Spleen (tissue), 11 donors: ENCODE measurements around the gene RAB35. TPM values are rescaled to one million over a fixed set of nuclear protein-coding genes. Genes with fewer than 3 reads are reported as not detected.
A peak's percentile ranks its signal among the peaks of the same experiment; 100 is the strongest.

Experiments used
- DNase-seq: peaks from one replicate; pipeline ENCODE4 v3.0.0-alpha.2; 2020
- H3K27ac ChIP-seq, 8 donors: fragments of 200-600 bp; sonication (generic) in 7 of 8; 1 replicate in 4 of 8; 2 replicates in 4 of 8; pipeline versions ENCODE4 v1.5.0 to v1.8.0; 2016 to 2021; ENCODE audit warnings: inconsistent platforms in 4 of 8, mild to moderate bottlenecking in 4 of 8, moderate library complexity in 1 of 8
- H3K27me3 ChIP-seq, 7 donors: fragments of 200-600 bp; sonication (generic) in 6 of 7; replicated peaks in 1 of 7; 1 replicate in 4 of 7; 2 replicates in 3 of 7; pipeline versions ENCODE4 v1.5.0 to v1.8.0; 2016 to 2021; ENCODE audit warnings: inconsistent platforms in 3 of 7, mild to moderate bottlenecking in 1 of 7
- H3K36me3 ChIP-seq, 6 donors: fragments of 200-600 bp; sonication (generic) in 5 of 6; 1 replicate in 4 of 6; 2 replicates in 2 of 6; pipeline versions ENCODE4 v1.5.0 to v1.8.0; 2016 to 2021; ENCODE audit warnings: inconsistent platforms in 2 of 6
- H3K4me1 ChIP-seq, 6 donors: fragments of 200-600 bp; sonication (generic) in 5 of 6; 1 replicate in 3 of 6; 2 replicates in 3 of 6; pipeline versions ENCODE4 v1.5.0 to v1.8.0; 2016 to 2021; ENCODE audit warnings: inconsistent platforms in 3 of 6
- H3K4me3 ChIP-seq, 8 donors: fragments of 200-600 bp; sonication (generic) in 7 of 8; 1 replicate in 4 of 8; 2 replicates in 4 of 8; pipeline versions ENCODE4 v1.5.0 to v1.8.0; 2016 to 2021; ENCODE audit warnings: inconsistent platforms in 4 of 8, mild to moderate bottlenecking in 4 of 8, moderate library complexity in 2 of 8
- H3K9me3 ChIP-seq, 8 donors: fragments of 200-600 bp; sonication (generic) in 7 of 8; 1 replicate in 4 of 8; 2 replicates in 4 of 8; pipeline versions ENCODE4 v1.5.0 to v1.8.0; 2016 to 2021; ENCODE audit warnings: inconsistent platforms in 4 of 8
- POLR2A ChIP-seq, 3 donors: fragments of 450-650 bp; IDR thresholded peaks; one replicate each; pipeline ENCODE4 v1.5.1; 2017; ENCODE audit warnings: antibody characterized with exemption in 3 of 3, mild to moderate bottlenecking in 1 of 3
- POLR2AphosphoS5 ChIP-seq, 3 donors: sonication (generic); formaldehyde crosslinking; IDR thresholded peaks; one replicate each; pipeline ENCODE4 v1.5.1; 2017; ENCODE audit warnings: antibody characterized with exemption in 3 of 3
- WGBS, 5 donors: extraction: QIAGEN DNeasy Blood & Tissue Kit in 3 of 5; methylation state at CpG; one replicate each; pipeline versions ENCODE4 v1.1.5 to v1.1.7; 2013 to 2018; 5-methylcytosine and 5-hydroxymethylcytosine counted together
- intact Hi-C: fragments of 100-400 bp; cut with DNase I; formaldehyde crosslinking; loops from one replicate; pipeline ENCODE4 v1.15.0; 2023; ENCODE audit warnings: low total_unique reads
- polyA plus RNA-seq, 3 donors: library from polyadenylated mRNA; stranded (reverse); fragments of 200-250 nt; gene quantifications; one replicate each; pipeline ENCODE4 v1.2.1, GENCODE V29; 2013
- total RNA-seq, 7 donors: library from RNA; depleted of rRNA in 3 of 7; stranded (reverse); fragments of >200 nt in 3 of 7; fragmentation: NEBNext Ultra II Directional in 4 of 7; extraction: Animal tissue kit (Norgen Biotek cat#: 25700) in 4 of 7; gene quantifications; one replicate each; pipeline versions ENCODE4 v1.1.0 to v1.2.1, GENCODE V29; 2016 to 2021
- TF ChIP-seq, protein P1 (sequence below), 11 experiments: fragments of 200-600 bp in 7 of 11; fragments of 450-650 bp in 4 of 11; sonication (generic) in 4 of 11; IDR thresholded peaks in 8 of 11; conservative IDR thresholded peaks in 3 of 11; 1 replicate in 7 of 11; 2 replicates in 4 of 11; pipeline versions ENCODE4 v1.4.0 to v1.8.0; 2016 to 2021; ENCODE audit warnings: antibody characterized with exemption in 11 of 11, inconsistent platforms in 4 of 11, mild to moderate bottlenecking in 1 of 11
- donor health status: healthy with polysubstance abuse.
- donor health status: DM: no; HTN: no; CAD: no; lungs with moderate emphysema.
- donor health status: DM: no; HTN: no; CAD: no.
- donor health status: Bipolar disorder and iron deficiency.
- donor health status: healthy.
- donor health status: DM: no; HTN: no; CAD: no.
- donor health status: DM: yes; HTN: yes; CAD: no.

RAB35 gene
- total and polyA plus RNA-seq, 10 donors: 14.8 to 69.8 (median 40.1) TPM

DNA sequence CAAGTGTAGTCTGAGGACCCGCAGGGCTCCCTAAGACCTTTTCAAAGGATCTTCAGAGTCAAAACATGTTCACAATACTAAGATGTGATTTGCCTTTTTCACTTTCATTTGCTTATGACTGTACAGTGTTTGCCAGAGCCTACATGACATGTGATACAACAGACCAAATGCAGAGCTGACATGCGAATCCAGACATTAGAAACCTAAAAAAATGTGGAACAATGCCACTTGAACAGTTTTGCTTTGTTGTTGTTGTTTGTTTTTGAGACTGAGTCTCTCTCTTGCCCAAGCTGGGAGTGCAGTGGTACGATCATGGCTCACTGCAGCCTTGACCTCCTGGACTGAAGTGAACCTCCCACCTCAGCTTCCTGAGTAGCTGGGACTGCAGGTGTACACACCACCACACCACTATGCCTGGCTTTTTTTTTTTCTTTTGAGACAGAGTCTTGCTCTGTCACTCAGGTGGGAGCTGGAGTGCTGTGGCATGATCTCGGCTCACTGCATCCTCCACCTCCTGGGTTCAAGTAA, 5.3 kb upstream of the RAB35 start:
- 44 to 68% (median 58%) methylated on average over 4 of the region's 4 CpGs for WGBS, 5 donors
- intact Hi-C loops: no loop called here
- H3K27me3 ChIP-seq: no peaks in the 10 kb centered on the region
- no peaks in the 10 kb centered on the region for H3K9me3 ChIP-seq
- no peak overlapping the region for H3K4me3 ChIP-seq
- H3K4me1 ChIP-seq: peaks cover 24 to 97% (median 73%) of the 10 kb centered on the region in 6 donors
- H3K27ac ChIP-seq: peak overlapping the region in 5 of 8 donors; percentile 9 to 98 (median 24)
- no peak for TF ChIP-seq POLR2A (IDR thresholded peaks at IDR 0.05)
- TF ChIP-seq, protein P1, sequence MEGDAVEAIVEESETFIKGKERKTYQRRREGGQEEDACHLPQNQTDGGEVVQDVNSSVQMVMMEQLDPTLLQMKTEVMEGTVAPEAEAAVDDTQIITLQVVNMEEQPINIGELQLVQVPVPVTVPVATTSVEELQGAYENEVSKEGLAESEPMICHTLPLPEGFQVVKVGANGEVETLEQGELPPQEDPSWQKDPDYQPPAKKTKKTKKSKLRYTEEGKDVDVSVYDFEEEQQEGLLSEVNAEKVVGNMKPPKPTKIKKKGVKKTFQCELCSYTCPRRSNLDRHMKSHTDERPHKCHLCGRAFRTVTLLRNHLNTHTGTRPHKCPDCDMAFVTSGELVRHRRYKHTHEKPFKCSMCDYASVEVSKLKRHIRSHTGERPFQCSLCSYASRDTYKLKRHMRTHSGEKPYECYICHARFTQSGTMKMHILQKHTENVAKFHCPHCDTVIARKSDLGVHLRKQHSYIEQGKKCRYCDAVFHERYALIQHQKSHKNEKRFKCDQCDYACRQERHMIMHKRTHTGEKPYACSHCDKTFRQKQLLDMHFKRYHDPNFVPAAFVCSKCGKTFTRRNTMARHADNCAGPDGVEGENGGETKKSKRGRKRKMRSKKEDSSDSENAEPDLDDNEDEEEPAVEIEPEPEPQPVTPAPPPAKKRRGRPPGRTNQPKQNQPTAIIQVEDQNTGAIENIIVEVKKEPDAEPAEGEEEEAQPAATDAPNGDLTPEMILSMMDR (IDR thresholded peaks at IDR 0.05 in 8 of 11, conservative IDR thresholded peaks at IDR 0.05 in 3 of 11): no peak
- TF ChIP-seq POLR2AphosphoS5 (IDR thresholded peaks at IDR 0.05): peak in 1 of 3 donors; percentile 24
- DNase-seq: no peak
- H3K36me3 ChIP-seq: peaks cover 0 to 11% (median 6%) of the 10 kb centered on the region in 6 donors

DNA sequence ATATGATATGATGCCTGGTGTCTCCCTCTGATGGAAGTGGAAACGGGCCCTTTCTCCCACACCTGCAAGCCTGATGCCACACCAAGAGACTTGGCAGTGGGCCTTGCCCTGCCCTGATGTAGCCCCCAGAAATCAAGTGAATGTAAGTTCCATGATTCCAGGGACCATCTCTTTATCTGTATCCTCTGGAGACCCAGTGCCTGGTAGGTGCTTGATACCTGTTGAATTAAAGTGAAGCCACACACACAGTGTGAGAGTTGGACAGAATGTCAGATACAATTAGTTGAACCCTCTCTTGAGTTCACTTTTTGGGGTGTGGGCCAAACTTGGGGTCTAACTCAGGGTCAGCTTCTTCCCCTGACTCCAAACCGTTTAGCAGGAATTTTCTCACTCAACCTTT, 4.8 kb upstream of the RAB35 start:
- Histone ChIP-seq H3K27ac (peak overlapping the region in 6 of 8 donors; percentile 9 to 98 (median 34)), H3K4me3 (no peak overlapping the region), H3K27me3 (no peaks in the 10 kb centered on the region), H3K36me3 (peaks cover 0 to 8% (median 2%) of the 10 kb centered on the region in 6 donors), H3K4me1 (peaks cover 23 to 92% (median 70%) of the 10 kb centered on the region in 6 donors), H3K9me3 (no peaks in the 10 kb centered on the region)
- TF ChIP-seq POLR2A (IDR thresholded peaks at IDR 0.05): no peak
- TF ChIP-seq POLR2AphosphoS5 (IDR thresholded peaks at IDR 0.05): no peak
- TF ChIP-seq, protein P1 (IDR thresholded peaks at IDR 0.05 in 8 of 11, conservative IDR thresholded peaks at IDR 0.05 in 3 of 11): no peak
- 53 to 67% (median 59%) methylated on average over 2 of the region's 2 CpGs for WGBS, 5 donors
- intact Hi-C loops: no loop called here
- no peak for DNase-seq

DNA sequence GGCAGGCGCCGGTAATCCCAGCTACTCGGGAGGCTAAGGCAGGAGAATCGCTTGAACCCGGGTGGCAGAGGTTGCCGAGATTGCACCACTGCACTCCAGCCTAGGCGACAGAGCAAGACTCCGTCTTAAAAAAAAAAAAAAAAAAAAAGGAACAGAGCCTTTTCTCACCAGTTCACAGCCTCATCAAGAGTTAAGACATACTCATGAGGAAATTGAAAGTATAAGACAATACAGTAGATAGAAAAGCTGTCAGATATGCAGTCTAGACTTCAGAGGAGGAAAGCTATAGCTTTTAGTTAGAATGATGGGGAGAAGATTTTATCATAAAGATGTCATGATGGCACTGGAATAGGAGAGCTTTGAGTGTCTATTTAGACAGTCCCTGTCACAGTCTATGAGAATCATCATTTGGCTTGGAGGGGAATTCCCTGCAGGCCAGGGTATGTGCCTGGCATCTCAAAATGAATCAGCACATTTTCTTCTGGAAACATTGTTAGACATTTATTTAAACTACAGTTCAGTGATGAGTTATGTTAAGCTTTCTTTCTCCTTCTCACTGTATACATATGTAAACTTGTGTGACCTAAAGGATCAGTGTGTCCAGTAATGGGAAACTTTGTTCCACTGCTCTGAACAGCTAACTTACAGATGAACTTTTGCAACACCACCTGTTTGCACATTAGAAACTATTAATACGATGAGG, 2.9 kb upstream of the RAB35 start:
- Histone ChIP-seq H3K36me3 (peaks cover 0 to 8% (median 0%) of the 10 kb centered on the region in 6 donors), H3K27me3 (no peaks in the 10 kb centered on the region), H3K27ac (peak overlapping the region; percentile 35 to 99 (median 96)), H3K4me1 (peaks cover 36 to 90% (median 79%) of the 10 kb centered on the region in 6 donors), H3K4me3 (peak overlapping the region in 1 of 8 donors; percentile 88), H3K9me3 (no peaks in the 10 kb centered on the region)
- no peak for DNase-seq
- intact Hi-C loops: no loop called here
- 49 to 63% (median 53%) methylated on average over 9 of the region's 9 CpGs for WGBS, 5 donors
- no peak for TF ChIP-seq POLR2AphosphoS5 (IDR thresholded peaks at IDR 0.05)
- TF ChIP-seq, protein P1 (IDR thresholded peaks at IDR 0.05 in 8 of 11, conservative IDR thresholded peaks at IDR 0.05 in 3 of 11): no peak
- no peak for TF ChIP-seq POLR2A (IDR thresholded peaks at IDR 0.05)
